GM19372 (cell line): ENCODE measurements around the gene VSTM2L.
"Not testable (repeated sequence)": the region's sequence is repeated elsewhere in the genome, so short reads cannot be mapped to it uniquely, and the experiment has no call there.

Source experiments
- ATAC-seq: cut with Tn5 transposase; IDR thresholded peaks from one replicate; pipeline ENCODE4 v1.9.1; 2021; ENCODE audit warnings: mild to moderate bottlenecking, low read depth, moderate library complexity; ENCODE audit not compliant: unreplicated experiment

VSTM2L gene, protein sequence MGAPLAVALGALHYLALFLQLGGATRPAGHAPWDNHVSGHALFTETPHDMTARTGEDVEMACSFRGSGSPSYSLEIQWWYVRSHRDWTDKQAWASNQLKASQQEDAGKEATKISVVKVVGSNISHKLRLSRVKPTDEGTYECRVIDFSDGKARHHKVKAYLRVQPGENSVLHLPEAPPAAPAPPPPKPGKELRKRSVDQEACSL

DNA sequence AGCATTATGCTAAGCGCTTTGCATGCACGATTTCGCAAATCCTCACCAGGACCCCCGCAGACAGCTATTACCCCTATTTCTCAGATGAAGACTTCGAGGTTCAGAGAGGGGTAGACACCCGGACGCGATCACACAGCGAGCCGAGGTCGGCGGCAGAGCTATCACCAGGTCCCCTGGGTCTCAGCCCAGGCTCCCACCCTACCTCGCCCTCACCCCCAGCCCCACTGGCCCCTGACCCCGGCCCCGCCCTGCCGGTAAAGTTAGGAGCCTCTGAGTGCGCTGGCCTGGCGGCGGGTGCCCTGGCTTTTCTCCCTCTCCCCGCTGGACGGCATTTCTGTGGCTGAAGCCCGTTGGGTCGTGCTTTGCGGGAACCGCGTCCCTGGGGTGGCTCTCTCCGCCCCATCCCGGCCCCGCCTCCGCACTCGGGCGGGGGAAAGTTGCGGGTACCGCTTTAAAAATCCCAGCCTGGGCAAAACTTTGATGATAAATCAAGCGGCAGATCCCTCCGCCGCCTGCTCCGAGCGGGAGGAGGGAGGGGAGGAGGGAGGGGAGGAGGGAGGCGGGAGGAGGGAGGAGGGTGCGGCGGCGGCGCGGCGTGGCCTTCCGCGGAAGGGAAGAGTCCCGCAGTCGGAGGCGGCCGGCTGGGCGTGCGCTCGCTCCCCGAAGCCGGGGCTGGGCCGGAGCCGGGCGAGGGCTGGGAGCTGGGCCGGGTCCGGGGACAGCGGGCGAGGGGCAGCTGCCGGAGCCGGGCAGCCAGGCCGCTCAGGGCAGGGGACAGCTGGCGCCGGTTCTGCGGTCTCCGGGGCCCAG lies at the start of gene VSTM2L:
Gene VSTM2L, plus strand, starts transcription at position 624 of the 810 bp plus-strand sequence. CDS start 224 bp downstream, outside the sequence.
- ATAC-seq = no peak

DNA sequence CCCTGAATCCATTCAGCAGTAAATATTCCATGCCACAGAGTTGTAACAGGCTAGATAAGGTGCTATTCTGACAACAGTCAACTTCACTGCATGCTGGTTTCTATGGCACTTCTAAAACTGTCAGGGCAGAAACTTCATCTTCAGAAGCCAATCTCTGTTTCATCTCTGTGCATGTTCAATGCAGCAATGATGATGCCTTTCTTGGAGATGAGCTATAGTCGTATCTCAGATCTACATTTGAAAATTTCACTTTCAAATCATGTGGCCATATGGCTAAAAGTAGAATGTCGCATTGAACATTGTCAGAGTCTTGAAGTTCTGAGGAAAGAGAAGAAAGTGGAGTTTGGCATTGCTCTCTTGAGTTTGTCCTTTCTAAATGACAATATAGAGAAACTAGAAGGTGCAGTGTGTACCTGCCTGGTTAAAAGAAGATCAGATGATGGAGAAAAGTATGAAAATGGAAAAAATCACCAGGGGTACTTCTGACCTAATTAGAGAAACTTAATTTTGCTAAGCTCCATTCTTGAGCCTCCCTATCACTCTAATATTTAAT lies 49.0 kb upstream of the VSTM2L start:
- no peak for ATAC-seq

DNA sequence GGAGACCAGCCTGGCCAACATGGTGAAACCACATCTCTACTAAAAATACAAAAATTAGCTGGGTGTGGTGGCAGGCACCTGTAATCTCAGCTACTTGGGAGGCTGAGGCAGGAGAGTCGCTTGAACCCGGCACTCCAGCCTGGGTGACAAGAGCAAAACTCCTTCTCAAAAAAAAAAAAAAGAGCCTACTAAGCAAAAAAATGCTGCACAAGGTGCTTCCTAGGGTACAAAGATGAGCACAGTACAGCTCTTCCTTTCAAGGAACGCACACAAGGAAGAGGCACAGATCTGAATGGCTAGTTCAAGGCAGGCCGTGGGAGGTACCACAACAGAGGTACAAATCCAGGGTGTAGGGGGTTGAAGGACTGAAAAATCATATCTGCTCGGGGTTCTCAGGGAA lies 46.9 kb upstream of the VSTM2L start:
- not testable (repeated sequence) for ATAC-seq

DNA sequence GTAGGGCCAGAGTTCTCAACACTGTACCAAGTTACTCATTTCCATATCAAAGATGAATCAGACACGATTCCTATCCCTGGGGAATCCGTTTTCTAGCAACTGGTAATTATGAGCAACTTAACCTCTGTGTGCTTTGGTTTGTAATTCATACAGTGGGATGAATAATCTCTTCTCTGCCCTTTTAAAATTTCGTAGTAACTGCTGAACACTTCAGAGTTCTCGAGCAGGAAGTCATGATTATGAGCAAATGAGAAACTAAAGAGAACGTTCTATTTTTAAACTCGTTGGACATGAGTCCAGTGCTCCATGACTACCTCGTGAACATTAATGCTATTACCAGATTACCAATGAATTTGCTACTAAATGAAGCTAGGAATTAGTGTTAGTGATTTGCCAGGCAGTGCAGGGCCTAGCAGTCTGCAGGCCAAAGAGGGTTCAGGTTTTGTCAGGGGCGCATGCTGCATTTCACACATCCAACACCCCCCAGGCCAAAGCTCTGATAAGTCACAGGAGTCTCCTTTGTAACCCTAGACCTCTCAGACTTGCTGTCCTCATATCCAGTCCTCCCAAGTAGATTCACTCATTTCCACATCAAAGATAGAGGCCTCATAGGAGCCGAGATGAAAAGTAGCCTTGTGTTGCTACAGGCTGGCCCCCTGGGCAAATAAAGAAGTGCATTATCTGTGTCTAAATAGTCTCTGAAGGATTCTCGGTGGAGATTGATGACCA lies 45.8 kb upstream of the VSTM2L start:
- ATAC-seq = no peak

DNA sequence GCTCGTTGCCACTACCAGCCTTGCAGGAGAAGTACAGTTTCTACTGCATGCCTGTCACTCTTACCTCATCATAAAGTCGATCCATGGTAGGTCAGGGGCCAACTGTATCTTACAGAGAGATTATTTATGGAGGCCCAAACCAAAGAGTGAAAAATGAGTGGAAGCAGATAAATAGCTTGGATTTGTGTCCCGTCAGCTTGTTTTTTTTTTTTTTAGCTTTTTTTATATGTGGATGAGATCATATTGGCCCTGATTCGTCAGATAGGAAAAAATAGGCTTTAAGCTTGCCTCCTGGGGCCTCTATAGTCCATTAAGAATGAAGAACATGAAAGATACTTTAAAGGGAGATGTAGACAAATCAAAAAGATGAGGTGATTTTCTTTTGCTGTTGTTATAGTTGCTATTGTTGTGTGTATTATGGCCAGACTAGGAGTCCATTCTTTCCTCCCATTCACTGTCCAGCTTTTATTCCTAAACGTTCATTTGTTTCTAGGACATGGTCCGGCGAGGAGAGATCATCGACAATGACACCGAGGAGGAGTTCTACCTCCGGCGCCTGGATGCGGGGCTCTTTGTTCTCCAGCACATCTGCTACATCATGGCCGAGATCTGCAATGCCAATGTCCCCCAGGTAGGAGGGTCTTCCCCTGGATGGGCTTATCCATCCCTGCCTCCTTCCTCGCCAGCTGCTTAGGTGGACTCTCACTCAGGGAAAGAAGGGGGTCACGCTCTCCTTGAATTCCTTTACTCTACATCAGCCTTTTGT lies 43.3 kb upstream of the VSTM2L start:
- no peak for ATAC-seq

DNA sequence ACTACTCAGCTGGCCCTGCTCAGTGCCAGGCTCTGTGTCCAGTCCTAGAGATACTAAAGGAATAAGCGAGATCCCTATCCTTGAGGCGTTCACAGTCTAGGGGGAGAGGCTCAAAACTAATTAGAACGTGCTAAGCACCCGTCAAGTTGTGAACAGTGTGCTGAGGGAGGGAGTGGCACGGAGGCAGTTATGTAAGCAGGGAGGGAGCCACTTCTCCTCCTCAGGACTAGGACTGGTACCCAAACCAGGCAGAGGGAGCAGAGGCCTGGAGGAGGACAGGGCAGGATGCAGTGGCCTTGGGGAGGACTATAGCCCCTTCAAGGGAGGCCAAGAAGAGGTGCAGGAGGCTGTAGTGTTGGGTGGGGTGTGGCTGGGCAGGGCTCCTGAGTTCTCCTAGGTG lies 39.6 kb upstream of the VSTM2L start:
- no peak for ATAC-seq

DNA sequence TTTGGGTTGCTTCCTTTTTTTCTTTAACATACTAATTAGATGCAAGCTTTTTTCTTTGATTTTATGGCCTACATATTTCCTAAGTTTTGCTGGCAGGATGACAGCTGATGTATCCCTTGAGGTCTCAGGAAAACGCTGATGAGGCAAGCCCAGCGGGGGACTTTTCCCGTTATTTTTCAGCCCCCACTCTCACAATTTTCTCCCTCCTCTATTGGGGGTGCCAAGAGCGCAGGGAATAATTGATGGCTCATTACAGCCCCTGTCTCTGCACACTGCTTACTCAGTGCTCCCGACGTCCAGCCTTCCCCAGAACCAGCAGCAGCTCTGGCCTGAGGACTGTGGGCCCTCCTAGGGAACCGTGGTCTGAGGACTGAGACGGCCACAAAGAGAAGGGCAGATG lies 38.6 kb upstream of the VSTM2L start:
- no peak for ATAC-seq

DNA sequence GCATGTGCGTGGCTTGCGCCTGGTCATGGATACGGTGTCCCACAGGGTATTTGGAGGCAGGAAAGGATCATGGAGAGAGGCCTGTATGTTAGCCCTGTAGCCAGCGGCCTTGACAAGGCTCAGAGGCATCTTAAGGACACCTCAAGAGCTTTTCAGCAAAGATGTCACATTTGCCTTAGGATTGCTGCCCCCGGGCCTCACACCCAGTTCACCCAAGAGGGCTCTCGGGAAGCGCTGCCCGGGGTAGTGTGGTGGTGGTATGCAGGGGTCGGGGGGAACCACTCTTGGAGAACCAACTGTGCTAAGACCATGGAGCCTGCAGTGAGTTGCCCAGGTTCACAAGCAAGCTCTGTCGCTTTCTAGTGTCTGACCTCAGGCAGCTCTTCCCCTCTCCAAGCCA lies 36.9 kb upstream of the VSTM2L start:
- ATAC-seq = no peak

DNA sequence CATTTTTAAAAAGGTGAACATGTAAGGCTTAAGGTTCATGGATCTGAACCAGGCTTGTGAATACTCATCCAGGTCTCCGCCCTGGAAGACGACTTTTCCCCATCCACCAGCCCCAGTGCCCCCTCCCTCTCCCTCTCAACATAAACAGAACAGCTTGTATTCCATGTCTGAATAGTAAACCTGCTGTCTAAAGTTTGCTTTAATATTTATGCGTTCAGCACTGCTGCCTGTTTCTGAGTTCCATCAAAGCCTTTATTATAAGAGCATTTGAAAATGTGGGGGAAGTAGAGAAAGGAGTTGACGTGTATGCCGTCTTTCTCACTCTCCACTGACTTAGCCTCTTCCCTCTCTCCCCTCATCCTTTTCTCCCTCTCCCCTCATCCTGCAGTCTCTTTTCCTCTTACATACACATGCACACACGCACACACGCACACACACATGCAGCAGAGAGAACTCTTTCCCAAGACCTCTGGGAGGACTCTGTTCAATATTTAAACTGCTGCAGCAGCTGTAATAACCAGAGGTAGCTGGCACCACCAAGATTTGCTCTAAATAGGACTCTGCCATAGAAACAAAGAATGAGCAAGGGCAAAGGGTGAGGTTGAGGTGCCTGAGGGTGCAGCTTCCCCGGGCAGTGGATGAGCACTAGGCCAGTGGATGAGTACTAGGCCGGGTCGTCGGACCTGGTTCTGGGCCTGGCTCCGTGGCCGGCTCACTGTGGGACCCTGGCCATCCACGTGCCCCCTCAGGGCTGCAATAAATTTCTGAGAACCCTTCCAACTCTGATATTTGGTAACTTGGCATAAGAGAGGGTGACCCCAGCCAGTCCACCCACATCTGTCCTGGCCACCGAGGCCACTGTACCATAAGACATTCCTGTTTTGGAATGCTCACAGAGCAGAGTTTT lies 35.4 kb upstream of the VSTM2L start:
- ATAC-seq = no peak

DNA sequence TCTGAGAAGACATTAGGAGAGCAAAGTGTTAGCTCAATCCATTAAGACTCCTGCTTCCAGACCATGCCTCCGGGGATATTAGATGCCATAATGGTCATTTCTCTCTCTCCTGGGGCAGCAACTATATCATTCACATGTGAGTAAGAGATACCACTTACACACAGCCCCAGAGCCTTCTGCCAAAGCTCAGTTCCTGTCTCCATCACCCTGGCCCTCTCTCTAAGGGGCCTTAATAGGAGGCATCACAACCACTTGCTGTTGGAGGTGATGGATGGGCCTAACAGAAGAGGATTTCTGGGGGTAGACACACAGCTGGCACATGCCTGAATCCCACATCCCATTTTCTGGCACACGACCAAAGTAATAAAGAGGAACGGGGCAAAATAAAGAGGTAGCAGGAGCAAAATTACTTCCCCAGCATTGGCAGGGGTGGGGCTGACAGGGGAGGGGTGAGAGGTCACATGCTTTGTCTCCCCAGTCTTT lies 34.0 kb upstream of the VSTM2L start:
- no peak for ATAC-seq

DNA sequence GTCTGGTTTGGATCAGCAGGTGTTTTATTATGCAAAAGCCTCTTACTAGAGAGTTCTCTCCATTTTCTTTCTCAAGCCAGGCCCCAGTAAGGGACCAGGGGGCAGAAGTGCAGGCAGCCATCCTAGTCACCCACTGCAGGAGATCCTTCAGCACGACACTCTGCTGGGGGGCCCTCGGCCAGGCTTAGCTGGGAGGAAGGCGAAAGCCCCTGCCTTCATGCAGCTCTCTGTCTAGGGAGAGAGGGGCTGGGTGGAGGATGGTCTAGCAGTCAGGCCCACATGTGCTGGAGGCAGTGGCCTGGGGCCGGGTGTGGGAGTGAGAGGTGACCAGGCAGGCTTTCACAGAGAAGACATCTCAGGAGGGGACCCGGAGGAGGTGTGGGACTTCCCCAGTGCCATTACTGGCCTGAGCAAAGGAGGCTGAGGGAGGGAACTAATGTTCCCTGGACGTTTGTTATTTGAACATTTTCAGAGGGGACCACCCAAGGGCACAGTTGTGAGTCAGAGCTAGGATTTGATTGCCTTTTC lies 33.5 kb upstream of the VSTM2L start:
- ATAC-seq = no peak

DNA sequence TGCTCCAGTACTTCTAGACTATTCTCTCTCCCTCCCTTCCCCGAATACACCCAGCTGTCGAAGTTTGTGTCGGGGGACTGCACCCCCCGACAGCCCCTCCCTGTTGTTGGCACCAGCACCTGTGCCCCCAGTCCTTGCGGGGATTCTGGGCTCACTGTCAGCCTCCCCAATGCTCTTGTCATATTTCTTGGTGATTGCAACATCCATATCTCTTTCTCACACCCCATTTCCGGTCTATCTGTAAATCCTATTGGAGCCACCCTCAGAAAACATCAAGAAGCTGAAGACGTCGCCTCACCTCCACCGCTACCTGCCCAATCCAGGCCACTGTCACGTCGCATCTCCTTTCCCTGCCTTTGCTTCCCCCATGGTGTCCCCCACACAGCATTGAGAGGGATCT lies 32.6 kb upstream of the VSTM2L start:
- no peak for ATAC-seq

DNA sequence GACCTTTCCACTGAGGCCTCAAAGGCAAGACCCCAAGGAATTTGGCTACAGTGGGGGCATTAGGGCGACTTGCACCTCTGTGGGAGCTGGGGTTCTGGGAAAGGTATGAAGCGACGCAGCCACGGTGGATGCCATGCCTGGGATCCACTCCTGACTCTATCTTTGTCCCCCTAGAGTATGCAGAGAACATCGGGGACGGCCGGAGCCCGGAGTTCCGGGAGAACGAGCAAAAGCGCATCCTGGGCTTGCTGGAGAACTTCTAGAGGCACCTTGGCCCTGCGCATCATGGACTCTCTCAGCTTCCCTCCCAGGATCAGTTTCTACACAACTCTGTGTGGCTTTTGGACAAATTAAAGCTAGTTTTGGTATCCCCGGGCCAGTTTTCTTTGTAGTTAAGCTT lies 31.2 kb upstream of the VSTM2L start:
- no peak for ATAC-seq

DNA sequence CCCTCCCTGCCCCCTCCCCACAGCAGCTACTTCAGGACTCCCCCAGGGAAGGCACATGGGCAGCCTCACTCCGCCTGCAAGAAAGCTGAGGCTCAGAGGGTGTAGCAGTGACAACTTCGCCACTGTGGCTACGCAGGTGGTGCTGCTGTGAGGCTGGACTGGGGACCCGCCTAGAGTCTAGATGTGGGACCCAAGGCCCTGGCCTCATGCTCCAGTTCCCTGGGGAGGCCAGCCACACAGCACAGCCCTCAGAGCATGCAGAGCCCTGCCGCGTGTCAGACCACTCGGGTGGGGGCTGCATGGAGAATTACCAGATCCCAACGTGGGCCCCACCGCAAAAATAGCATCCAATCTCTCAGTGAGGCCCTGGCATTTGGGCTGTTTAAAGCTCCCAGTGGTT lies 30.8 kb upstream of the VSTM2L start:
- no peak for ATAC-seq

DNA sequence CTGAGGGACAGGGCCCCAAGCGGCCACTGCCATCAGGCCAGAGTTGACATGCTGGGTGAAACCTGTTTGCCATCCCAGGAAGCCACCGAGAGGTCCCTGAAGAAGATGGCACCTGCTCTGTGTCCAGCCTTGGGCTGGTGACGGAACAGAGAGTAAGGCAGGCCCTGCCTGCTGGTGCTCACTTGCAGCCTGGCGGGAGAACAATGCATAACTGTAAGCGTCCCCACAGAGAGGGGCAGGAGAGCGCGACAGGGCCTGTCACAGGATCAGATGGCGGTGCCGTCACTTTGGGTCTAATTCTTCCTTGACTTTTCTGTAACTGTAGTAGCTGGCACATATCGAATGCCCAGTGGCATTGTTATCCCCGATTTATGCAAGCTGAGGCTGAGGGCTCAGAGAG lies 29.0 kb upstream of the VSTM2L start:
- ATAC-seq = no peak

DNA sequence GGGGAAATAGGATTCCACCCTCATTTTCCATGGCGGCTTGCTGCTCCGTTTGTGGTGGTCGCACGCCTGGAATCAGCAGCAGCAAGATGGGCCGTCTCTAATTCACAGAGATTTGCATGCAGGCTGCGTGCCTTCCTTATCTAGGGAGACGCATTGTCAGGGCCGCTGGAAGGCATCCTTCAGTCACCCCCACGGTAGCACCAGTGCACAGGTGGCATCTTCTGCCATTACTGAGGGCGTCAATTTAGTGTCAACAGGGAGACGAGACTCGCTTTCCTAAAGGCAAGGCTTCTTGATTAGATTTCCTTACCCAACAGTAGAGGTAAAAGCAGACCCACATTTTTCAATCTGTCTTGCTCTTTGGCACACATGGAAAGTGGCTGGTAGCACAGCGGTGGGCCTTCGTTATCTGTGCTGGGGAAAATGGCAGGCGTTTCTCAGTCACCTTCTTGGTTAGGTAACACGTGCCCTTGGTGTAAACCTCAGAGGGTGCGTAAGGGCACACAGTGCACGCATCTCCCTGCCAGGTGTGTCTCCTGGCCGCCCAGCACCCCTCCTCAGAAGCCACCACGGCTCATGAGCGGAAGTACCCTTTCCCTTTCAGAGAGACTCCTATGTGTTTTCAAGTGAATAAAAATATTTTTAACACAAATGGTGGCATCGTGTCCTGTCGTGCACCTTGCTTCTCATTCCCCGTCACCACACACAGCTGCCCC lies 27.3 kb upstream of the VSTM2L start:
- no peak for ATAC-seq

DNA sequence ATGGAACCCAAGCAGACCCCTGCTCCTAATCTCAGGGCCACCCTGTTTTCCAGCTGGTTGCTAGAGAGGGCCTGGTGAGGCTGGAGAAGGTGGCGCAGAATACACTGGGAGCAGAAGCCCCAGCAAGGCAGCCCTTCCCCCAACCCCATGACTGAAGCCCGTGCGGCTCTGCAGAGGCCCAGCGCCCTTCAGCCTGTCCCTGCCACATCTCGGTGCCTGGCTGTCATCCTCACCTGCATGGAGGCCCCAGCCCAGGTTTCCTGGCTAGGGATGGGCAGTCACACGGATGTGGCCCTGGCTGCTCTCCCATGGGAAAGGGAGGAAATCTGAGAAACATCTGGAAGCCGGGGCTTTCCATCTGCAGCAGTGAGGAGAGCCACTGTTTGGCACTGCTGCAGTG lies 26.1 kb upstream of the VSTM2L start:
- no peak for ATAC-seq
